ENCODE measurements around the gene CDC42BPA. TPM values are rescaled to one million over a fixed set of nuclear protein-coding genes. Genes with fewer than 3 reads are reported as not detected.

The CDC42BPA gene
- total RNA-seq, 1 donor from 2014 or later: 61.6 TPM

DNA sequence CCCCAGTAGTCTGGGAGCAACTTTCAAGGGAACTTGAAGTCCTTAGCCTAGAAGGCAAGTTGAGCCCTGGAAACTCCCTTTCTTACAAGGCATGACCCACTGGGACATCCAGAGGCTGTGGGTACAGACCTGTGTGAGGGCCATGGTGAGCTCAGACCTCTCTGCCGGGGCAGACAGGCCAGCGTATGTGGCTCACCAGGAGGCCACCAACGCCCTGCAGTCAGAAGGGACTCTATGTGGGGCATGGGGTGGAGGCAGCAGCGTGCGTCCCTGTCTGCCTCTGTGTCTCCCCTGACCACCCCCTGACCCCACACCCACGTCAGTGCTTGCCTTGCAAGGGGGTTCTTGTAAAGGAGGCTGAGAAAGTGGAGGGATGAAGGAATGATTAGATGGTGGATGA is 367.4 kb downstream of the CDC42BPA start:
- TF ChIP-seq, protein P1, sequence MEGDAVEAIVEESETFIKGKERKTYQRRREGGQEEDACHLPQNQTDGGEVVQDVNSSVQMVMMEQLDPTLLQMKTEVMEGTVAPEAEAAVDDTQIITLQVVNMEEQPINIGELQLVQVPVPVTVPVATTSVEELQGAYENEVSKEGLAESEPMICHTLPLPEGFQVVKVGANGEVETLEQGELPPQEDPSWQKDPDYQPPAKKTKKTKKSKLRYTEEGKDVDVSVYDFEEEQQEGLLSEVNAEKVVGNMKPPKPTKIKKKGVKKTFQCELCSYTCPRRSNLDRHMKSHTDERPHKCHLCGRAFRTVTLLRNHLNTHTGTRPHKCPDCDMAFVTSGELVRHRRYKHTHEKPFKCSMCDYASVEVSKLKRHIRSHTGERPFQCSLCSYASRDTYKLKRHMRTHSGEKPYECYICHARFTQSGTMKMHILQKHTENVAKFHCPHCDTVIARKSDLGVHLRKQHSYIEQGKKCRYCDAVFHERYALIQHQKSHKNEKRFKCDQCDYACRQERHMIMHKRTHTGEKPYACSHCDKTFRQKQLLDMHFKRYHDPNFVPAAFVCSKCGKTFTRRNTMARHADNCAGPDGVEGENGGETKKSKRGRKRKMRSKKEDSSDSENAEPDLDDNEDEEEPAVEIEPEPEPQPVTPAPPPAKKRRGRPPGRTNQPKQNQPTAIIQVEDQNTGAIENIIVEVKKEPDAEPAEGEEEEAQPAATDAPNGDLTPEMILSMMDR (IDR thresholded peaks at IDR 0.05): no peak
- peaks cover 18% of the 10 kb centered on the region for H3K4me1 Mint-ChIP-seq (ENCODE audit: low read depth)
- DNase-seq (ENCODE audit: low spot score): no peak
- H3K36me3 Mint-ChIP-seq (ENCODE audit: low read depth): peaks cover 2% of the 10 kb centered on the region
- H3K27ac Mint-ChIP-seq (ENCODE audit: unreplicated experiment): no peak overlapping the region
- peaks cover 5% of the 10 kb centered on the region for H3K9me3 Mint-ChIP-seq (ENCODE audit: low read depth)
- H3K4me3 Mint-ChIP-seq (ENCODE audit: unreplicated experiment): no peak overlapping the region
- H3K27me3 Mint-ChIP-seq (ENCODE audit: low read depth): no peaks in the 10 kb centered on the region

DNA sequence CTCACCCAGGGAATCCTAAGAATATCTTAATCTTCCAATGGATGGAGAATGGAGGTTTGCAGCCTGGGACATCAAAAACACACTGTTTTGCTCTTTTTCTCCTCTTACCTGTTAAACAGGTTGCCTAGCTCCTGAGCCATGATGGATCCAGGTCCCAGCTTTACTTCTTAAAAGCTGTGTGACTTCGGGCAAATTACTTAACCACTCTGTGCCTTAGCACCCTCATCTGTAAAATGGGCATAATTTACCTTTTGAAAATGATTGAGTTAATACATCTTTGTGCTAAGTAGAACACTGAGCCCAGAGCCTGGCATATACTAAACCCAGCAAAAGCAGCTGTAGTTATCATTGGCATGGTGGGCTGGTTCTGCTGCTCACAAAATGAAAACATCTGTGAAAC is 368.0 kb downstream of the CDC42BPA start:
- H3K4me3 Mint-ChIP-seq (ENCODE audit: unreplicated experiment): no peak overlapping the region
- H3K27ac Mint-ChIP-seq (ENCODE audit: unreplicated experiment): no peak overlapping the region
- H3K27me3 Mint-ChIP-seq (ENCODE audit: low read depth): no peaks in the 10 kb centered on the region
- H3K9me3 Mint-ChIP-seq (ENCODE audit: low read depth): peaks cover 5% of the 10 kb centered on the region
- no peak for DNase-seq (ENCODE audit: low spot score)
- peaks cover 2% of the 10 kb centered on the region for H3K36me3 Mint-ChIP-seq (ENCODE audit: low read depth)
- TF ChIP-seq, protein P1 (IDR thresholded peaks at IDR 0.05): no peak
- peaks cover 18% of the 10 kb centered on the region for H3K4me1 Mint-ChIP-seq (ENCODE audit: low read depth)

DNA sequence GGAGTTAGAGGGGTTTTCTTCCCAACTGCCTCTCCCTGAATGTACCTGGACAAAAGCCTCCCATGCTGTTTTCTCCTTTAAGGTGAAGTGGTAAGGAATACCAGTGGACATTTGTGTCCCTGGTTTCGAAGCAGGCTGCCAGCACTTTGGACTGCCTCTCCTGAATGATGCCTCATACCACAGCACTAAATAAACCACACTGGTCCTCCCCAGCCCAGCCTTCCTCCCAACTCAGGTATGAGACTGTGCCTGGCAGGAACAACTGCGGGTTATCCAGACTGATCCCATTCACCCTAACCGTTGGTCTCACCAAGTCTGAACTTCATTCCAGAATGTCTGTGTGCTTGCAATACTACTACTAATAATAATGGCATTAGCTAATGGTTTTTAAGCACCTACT is 368.9 kb downstream of the CDC42BPA start:
- peaks cover 14% of the 10 kb centered on the region for H3K4me1 Mint-ChIP-seq (ENCODE audit: low read depth)
- no peaks in the 10 kb centered on the region for H3K27me3 Mint-ChIP-seq (ENCODE audit: low read depth)
- no peak for DNase-seq (ENCODE audit: low spot score)
- peaks cover 5% of the 10 kb centered on the region for H3K9me3 Mint-ChIP-seq (ENCODE audit: low read depth)
- TF ChIP-seq, protein P1 (IDR thresholded peaks at IDR 0.05): no peak
- H3K4me3 Mint-ChIP-seq (ENCODE audit: unreplicated experiment): no peak overlapping the region
- H3K36me3 Mint-ChIP-seq (ENCODE audit: low read depth): no peaks in the 10 kb centered on the region
- no peak overlapping the region for H3K27ac Mint-ChIP-seq (ENCODE audit: unreplicated experiment)

DNA sequence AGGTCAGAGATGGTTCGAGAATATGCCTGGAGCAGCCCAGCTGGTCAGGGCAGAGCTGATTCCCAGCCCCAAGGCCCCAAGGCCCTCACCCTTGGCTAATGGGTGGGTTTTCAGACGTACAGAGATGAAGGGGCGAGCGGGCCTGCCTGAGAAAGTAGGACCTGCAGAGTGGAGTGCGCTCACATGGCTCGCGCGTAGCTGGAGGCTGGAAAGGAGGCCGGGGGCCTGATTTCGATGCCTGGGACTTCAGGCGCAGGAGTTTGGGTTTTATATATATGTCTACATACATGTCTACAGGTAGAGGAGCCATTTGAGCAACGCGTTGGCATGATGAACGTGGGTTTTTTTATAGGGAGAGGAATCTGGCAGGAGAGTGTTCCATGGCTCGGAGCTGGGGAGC is 369.3 kb downstream of the CDC42BPA start:
- Mint-ChIP-seq H3K4me3 (ENCODE audit: unreplicated experiment) (no peak overlapping the region), H3K36me3 (ENCODE audit: low read depth) (no peaks in the 10 kb centered on the region), H3K4me1 (ENCODE audit: low read depth) (peaks cover 10% of the 10 kb centered on the region), H3K9me3 (ENCODE audit: low read depth) (peaks cover 5% of the 10 kb centered on the region), H3K27ac (ENCODE audit: unreplicated experiment) (no peak overlapping the region), H3K27me3 (ENCODE audit: low read depth) (no peaks in the 10 kb centered on the region)
- DNase-seq (ENCODE audit: low spot score): no peak
- TF ChIP-seq, protein P1 (IDR thresholded peaks at IDR 0.05): no peak

DNA sequence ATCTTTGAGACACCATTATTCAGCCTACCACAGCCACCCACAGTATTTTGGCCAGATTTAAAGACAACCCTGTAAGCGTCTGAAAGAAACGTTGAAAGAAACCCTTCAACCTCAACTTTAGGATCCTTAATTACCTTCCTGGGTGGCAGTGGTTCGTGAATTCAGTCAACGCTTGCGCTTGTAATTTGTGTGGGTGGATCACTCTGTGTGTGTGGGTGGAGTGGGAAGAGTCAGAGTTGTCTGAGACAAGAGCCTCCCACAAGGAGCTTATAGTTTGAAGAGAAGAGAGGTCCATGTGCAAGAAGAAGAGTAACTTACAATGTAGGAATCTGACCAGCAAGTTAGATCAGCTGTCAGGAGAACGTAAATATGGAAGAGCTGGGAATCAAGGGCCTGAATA is 369.8 kb downstream of the CDC42BPA start:
- TF ChIP-seq, protein P1 (IDR thresholded peaks at IDR 0.05): no peak
- no peak for DNase-seq (ENCODE audit: low spot score)
- no peak overlapping the region for H3K27ac Mint-ChIP-seq (ENCODE audit: unreplicated experiment)

More for the DNA sequence above, 369.8 kb downstream of the CDC42BPA start:
- no peaks in the 10 kb centered on the region for H3K36me3 Mint-ChIP-seq (ENCODE audit: low read depth)
- no peaks in the 10 kb centered on the region for H3K27me3 Mint-ChIP-seq (ENCODE audit: low read depth)
- no peak overlapping the region for H3K4me3 Mint-ChIP-seq (ENCODE audit: unreplicated experiment)
- H3K9me3 Mint-ChIP-seq (ENCODE audit: low read depth): peaks cover 5% of the 10 kb centered on the region
- H3K4me1 Mint-ChIP-seq (ENCODE audit: low read depth): peaks cover 5% of the 10 kb centered on the region

All from chondrocyte (in vitro differentiated cells).